8988T (cell line): Measurements from ENCODE around the gene OSBPL3.
"Not testable (repeated sequence)": the region's sequence is repeated elsewhere in the genome, so short reads cannot be mapped to it uniquely, and the experiment has no call there.

Experiments used
- DNase-seq: peaks from one replicate; pipeline ENCODE4 v3.0.0; 2011

The OSBPL3 gene

GRCh38 chr7:24916463-24917040 is 63.4 kb downstream of the OSBPL3 start:
- no peak for DNase-seq

- DNase-seq = no peak
Observed at GRCh38 chr7:24914465-24914859, 65.5 kb downstream of the OSBPL3 start.

GRCh38 chr7:24913801-24914464 is 66.0 kb downstream of the OSBPL3 start:
- no peak for DNase-seq

GRCh38 chr7:24912874-24913514 is 67.0 kb downstream of the OSBPL3 start:
- no peak for DNase-seq

- no peak for DNase-seq
Observed at GRCh38 chr7:24912424-24912823, 67.6 kb downstream of the OSBPL3 start.

GRCh38 chr7:24911213-24911603 is 68.8 kb downstream of the OSBPL3 start:
- DNase-seq = no peak

GRCh38 chr7:24910551-24911212 is 69.3 kb downstream of the OSBPL3 start:
- no peak for DNase-seq

- DNase-seq = no peak
Observed at GRCh38 chr7:24908727-24909126, 71.3 kb downstream of the OSBPL3 start.

GRCh38 chr7:24908166-24908565 is 71.8 kb downstream of the OSBPL3 start:
- no peak for DNase-seq

GRCh38 chr7:24907311-24907886 is 72.6 kb downstream of the OSBPL3 start:
- DNase-seq = no peak

DNA sequence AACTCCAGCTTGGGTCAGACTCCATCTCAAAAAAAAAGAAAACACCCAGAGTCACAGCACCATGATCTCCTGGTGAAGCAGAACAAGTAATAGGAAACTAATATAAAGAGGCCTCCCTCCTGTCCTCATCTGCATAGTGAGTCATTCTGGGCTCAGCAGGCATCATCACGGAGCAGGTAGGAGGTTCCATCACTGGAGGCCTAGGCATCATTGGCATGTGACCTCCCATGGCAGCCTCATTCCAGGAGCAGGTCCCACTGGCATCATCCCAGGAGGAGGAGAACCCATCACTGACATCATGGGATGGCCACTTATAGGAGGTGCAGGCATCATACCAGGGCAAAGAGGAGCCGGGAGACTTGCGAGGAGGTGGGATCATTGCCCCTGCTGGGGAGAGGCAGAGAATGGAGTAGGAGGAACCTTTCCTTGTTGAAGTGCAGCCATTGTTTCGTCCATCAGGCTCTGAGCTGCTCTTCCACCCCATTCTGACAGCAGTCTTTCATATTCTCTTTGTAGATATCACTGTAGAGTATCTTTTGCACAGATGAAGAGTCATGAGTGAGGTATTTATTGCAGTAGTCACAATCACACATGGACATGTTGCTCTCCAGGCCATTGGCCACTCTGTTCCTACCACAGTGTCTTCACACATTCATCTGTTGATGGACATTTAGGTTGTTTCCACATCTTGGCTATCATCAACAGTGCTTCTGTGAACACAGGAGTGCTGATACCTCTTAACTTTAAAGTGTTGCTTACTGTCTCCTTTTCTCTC is 73.8 kb downstream of the OSBPL3 start:
- no peak for DNase-seq

GRCh38 chr7:24903992-24904391 is 76.0 kb downstream of the OSBPL3 start:
- not testable (repeated sequence) for DNase-seq

DNA sequence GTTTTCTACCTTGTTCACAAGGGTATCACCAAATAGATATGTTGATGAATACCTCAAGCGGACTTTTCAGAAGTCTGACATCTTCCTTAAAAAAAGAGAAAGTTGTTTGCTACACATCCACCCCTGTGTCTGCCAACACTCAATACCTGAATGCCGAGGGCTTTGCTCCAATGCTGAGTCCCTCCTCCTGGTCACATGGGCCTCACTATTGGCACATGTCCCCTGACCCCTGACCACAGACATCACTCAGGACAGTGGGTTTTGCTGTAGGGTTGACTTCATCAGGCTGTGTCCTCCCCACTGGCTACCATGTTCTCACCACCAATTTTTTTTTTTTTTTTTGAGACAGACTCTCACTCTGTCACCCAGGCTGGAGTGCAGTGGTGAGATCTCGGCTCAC is 76.4 kb downstream of the OSBPL3 start:
- no peak for DNase-seq

GRCh38 chr7:24902931-24903330 is 77.0 kb downstream of the OSBPL3 start:
- no peak for DNase-seq

GRCh38 chr7:24902276-24902675 is 77.7 kb downstream of the OSBPL3 start:
- no peak for DNase-seq

DNA sequence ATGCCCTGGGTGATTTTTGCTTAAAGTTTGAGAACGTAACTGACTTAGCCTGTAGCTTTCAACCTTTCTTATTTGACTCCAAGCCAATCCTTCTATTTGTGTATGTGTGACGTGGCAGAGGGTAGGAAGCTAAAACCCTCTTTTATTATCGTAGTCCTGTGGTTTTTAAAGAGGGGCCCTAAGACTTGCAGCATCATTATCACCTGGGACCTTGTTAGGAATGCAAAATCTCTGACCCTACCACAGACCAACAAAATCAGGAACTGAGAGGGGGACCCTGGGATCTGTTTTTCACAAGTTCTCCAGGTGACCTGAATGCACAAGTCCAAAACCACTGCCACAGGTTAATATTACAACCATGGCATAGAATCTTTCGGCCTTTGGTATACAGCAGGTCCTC is 80.1 kb downstream of the OSBPL3 start:
- DNase-seq = no peak

DNA sequence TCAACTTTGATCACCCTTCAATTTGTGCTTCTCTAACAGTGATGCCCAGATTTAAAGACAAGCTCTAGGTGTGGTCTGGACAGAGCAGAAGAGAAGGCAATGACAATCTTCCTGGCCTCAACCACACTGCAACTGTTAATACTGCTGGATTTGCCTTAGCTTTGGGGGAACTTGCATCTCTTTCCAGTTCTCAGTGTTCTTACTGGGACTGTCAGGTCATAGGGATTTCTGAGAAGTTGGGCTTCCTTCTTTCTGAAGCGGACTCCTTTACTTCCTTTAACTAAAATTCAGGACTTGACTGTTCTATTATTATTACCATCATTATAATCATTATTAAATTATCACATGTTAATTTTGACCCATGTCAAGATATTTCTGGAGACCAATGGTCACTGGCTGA is 80.8 kb downstream of the OSBPL3 start:
- no peak for DNase-seq

DNA sequence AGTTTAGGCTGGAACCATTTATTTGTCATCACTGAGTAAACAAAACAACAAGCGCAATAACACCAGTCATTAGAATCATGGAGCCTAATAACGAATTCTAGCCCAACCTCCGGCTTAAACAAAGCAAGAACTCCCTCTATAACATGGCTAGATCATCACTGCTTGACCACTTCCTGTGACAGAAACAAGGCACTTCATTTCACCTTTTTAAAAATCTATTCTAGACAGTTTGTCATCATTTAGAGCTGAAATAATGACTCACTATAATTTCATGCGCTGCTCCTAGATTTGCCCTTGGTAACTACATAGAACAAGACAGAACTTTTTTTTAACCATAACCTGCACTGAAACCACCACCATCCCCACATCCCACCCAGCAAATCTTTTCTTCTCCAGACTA is 81.3 kb downstream of the OSBPL3 start:
- no peak for DNase-seq

GRCh38 chr7:24896031-24896501 is 83.9 kb downstream of the OSBPL3 start:
- no peak for DNase-seq

DNA sequence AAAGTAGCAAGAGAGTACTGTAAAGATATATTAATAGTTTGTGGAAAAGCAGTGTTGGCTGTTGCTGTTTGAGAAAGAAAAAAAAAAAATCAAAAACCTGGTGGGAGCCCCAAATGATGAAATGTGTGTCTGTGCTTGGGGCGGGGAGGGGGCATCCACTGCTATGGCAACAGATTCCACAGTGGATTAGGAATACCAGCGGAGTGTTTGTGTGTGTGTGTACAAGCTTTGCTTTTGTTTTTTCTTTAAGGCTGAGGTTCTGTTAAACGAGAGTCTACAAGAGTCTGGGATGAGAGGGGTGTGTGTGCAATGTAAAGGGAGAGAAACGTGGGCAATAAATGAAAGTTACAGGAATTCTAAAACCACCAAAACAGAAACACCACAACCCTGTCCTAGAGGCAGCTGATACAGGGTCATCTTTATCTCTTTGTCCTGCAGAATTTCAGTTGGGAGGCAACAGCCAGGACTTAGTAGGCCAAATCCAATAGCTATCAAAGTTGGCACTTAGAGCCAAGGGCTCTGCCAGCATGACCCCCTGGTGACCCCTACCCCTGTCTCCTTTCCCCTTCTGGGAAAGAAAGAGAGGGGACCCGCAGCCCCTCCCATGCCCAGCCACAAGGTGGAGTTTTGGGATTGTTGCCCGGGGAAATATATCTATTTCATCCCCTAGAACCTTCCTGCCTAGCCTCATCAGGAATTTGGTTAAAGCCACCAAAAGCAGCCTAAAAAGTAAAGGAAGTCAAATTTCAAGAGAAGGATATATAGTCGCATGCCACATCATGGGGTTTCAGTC is 85.4 kb downstream of the OSBPL3 start:
- no peak for DNase-seq

DNA sequence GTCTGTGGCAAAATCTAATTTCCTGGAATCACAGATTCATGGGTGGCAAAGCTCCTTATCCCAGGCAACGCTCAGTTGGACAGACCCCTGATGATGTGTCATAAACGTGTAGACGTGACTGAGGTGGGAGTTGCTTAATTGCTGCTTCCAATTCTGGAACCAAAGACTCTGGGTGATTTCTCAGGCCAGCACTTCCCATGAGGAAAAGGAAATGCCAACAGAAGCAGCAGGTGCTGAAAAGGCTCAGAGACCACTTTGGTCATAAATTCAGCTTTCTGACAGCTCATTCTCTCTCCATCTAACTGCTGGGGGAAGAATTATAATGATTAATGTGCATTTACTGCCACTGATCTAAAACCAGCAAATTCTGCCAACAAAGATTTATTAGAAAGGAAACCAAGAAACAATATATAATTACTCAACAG is 88.7 kb downstream of the OSBPL3 start:
- DNase-seq = no peak

DNA sequence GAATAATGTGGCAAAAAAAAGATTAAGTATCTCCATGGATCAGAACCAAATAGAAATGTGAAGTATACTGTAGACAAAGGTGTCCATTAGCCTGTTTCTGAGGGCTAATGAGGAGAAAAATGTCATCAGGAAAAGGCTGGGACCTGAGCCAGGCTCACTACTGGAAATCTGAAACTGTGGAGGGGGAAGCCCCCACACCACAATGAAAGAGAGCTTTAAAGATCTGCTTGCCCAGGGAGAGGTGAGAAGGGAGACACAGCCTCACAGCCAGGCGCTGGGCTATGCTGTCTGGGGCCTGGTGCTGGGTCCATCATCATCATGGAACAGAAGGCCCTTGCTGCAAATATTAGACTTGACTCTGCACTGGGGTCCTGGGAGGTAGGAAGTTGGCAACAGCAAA is 90.4 kb downstream of the OSBPL3 start:
- no peak for DNase-seq
